Fibroblast of pulmonary artery (primary cell): Measurements from ENCODE around the gene DAP3.
A peak's percentile ranks its signal among the peaks of the same experiment; 100 is the strongest.
"Not testable (repeated sequence)": the region's sequence is repeated elsewhere in the genome, so short reads cannot be mapped to it uniquely, and the experiment has no call there.

Source experiments
- DNase-seq: peaks from one replicate; pipeline ENCODE4 v3.0.0-alpha.2; 2010; ENCODE audit warnings: low read depth
- H3K4me3 ChIP-seq: replicated peaks from 2 replicates; pipeline ENCODE4 v1.5.1; 2011; ENCODE audit warnings: low read depth, mild to moderate bottlenecking, control low read depth, low read length, moderate library complexity
- CTCF ChIP-seq: IDR thresholded peaks from 2 replicates; pipeline ENCODE4 v1.5.1; 2011; ENCODE audit warnings: mild to moderate bottlenecking, control low read depth, low read length, inconsistent platforms; ENCODE audit errors: missing control alignments

The DAP3 gene

GRCh38 chr1:155740995-155741394 is 52.1 kb downstream of the DAP3 start:
- no peak for TF ChIP-seq CTCF
- no peak overlapping the region for H3K4me3 ChIP-seq
- DNase-seq = no peak

GRCh38 chr1:155741908-155742307 is 53.0 kb downstream of the DAP3 start:
- no peak for DNase-seq
- TF ChIP-seq CTCF = no peak
- no peak overlapping the region for H3K4me3 ChIP-seq

- DNase-seq = no peak
- H3K4me3 ChIP-seq = peak overlapping the region; percentile 67
- TF ChIP-seq CTCF = no peak
Observed at GRCh38 chr1:155744711-155745283, 55.9 kb downstream of the DAP3 start.

GRCh38 chr1:155745284-155746228 is 56.7 kb downstream of the DAP3 start:
- H3K4me3 ChIP-seq = peak overlapping the region; percentile 67
- peak; percentile 98 for DNase-seq

- H3K4me3 ChIP-seq, DNase-seq: not testable (repeated sequence)
Observed at GRCh38 chr1:155747586-155747985, 58.7 kb downstream of the DAP3 start.

- DNase-seq, H3K4me3 ChIP-seq: not testable (repeated sequence)
Observed at GRCh38 chr1:155748141-155748540, 59.2 kb downstream of the DAP3 start.

- DNase-seq, H3K4me3 ChIP-seq: not testable (repeated sequence)
Observed at GRCh38 chr1:155759017-155759416, 70.1 kb downstream of the DAP3 start.

- TF ChIP-seq CTCF = no peak
- DNase-seq = no peak
Observed at GRCh38 chr1:155759966-155760630, 71.2 kb downstream of the DAP3 start.

More at GRCh38 chr1:155759966-155760630, 71.2 kb downstream of the DAP3 start:
- no peak overlapping the region for H3K4me3 ChIP-seq
